Kidney (tissue), 2 donors: Measurements from ENCODE around the gene SOD2. TPM values are rescaled to one million over a fixed set of nuclear protein-coding genes. Genes with fewer than 3 reads are reported as not detected.

Experiments
- polyA plus RNA-seq: library from polyadenylated mRNA; stranded (reverse); fragments of 350-450 nt; fragmentation: Illumina TruSeq; extraction: RNeasy Lipid Tissue Mini Kit (QIAGEN cat#74804); gene quantifications from one replicate; pipeline ENCODE4 v1.2.3, GENCODE V29; 2014; ENCODE audit warnings: low read depth, low replicate concordance; ENCODE audit not compliant: insufficient read depth
- total RNA-seq: library from RNA; stranded (reverse); fragmentation: NEBNext Ultra II Directional; extraction: Animal tissue kit (Norgen Biotek cat#: 25700); gene quantifications from one replicate; pipeline ENCODE4 v1.2.1, GENCODE V29; 2021
- donor health status: DM: yes; HTN: yes; CAD: no.

The SOD2 gene
- total and polyA plus RNA-seq, 2 donors from 2014 or later = 204 to 1,836 TPM

Other genes with a start within 250 kb of the SOD2 start
- 108 TPM for gene WTAP, start 34.3 kb upstream of the SOD2 start, total RNA-seq
- 63.5 TPM for gene WTAP, start 34.3 kb upstream of the SOD2 start, polyA plus RNA-seq
- gene ACAT2, start 68.8 kb upstream of the SOD2 start, total RNA-seq = 20.4 TPM
- 30.5 TPM for gene ACAT2, start 68.8 kb upstream of the SOD2 start, polyA plus RNA-seq
- gene TCP1, start 96.4 kb upstream of the SOD2 start, total RNA-seq = 130 TPM
- 121 TPM for gene TCP1, start 96.4 kb upstream of the SOD2 start, polyA plus RNA-seq
- 56.7 TPM for gene MRPL18, start 97.2 kb upstream of the SOD2 start, total RNA-seq
- gene MRPL18, start 97.2 kb upstream of the SOD2 start, polyA plus RNA-seq = 87.2 TPM
- gene PNLDC1, start 107.0 kb upstream of the SOD2 start, total RNA-seq = not detected
- 0.34 TPM for gene PNLDC1, start 107.0 kb upstream of the SOD2 start, polyA plus RNA-seq
- not detected for gene MAS1, start 197.7 kb upstream of the SOD2 start, total RNA-seq
- gene MAS1, start 197.7 kb upstream of the SOD2 start, polyA plus RNA-seq = not detected